Chondrocyte (in vitro differentiated cells): ENCODE results near the gene GDF11. TPM values are rescaled to one million over a fixed set of nuclear protein-coding genes. Genes with fewer than 3 reads are reported as not detected.
A peak's percentile ranks its signal among the peaks of the same experiment; 100 is the strongest.

Experiments used
- DNase-seq: peaks from one replicate; pipeline ENCODE4 v3.0.0; 2021; ENCODE audit warnings: mixed read lengths, low spot score
- H3K27ac Mint-ChIP-seq: one replicate; pipeline ENCODE4 v1.8.0; 2021; ENCODE audit warnings: mild to moderate bottlenecking, moderate library complexity, mixed read lengths; ENCODE audit not compliant: unreplicated experiment
- H3K27me3 Mint-ChIP-seq: 2 replicates; pipeline ENCODE4 v1.8.0; 2021; ENCODE audit warnings: low read depth, mixed read lengths
- H3K36me3 Mint-ChIP-seq: 2 replicates; pipeline ENCODE4 v1.8.0; 2021; ENCODE audit warnings: low read depth, mixed read lengths
- H3K4me1 Mint-ChIP-seq: 2 replicates; pipeline ENCODE4 v1.8.0; 2021; ENCODE audit warnings: low read depth, mild to moderate bottlenecking, mixed read lengths
- H3K4me3 Mint-ChIP-seq: one replicate; pipeline ENCODE4 v1.8.0; 2021; ENCODE audit warnings: mild to moderate bottlenecking, moderate library complexity, mixed read lengths; ENCODE audit not compliant: unreplicated experiment
- H3K9me3 Mint-ChIP-seq: 2 replicates; pipeline ENCODE4 v1.8.0; 2021; ENCODE audit warnings: low read depth, mixed read lengths
- total RNA-seq: library from RNA; stranded (reverse); gene quantifications from 3 replicates; pipeline ENCODE4 v1.2.1, GENCODE V29; 2021
- TF ChIP-seq, protein P1 (sequence below): fragments of 200-600 bp; sonication (generic); IDR thresholded peaks from 2 replicates; pipeline ENCODE4 v1.5.0; 2021; ENCODE audit warnings: antibody characterized with exemption, mild to moderate bottlenecking, moderate library complexity

Gene GDF11
- total RNA-seq, 1 donor from 2014 or later: 18.3 TPM

DNA sequence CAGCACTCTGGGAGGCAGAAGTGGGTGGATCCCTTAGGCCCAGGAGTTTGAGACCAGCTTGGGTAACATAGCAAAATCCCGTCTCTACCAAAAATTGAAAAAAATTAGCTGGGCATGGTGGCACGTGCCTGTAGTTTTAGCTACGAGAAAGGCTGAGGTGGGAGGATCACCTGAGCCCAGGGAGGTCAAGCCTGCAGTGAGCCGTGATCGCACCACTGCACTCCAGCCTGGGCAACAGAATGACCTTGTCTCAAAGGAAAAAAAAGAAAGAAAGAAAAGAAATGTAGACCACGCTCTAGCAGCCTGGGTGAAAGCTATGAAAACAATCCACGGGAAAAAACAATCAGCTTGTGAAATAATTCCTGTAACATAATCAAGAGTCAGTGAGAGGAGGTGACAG lies 45.6 kb downstream of the GDF11 start:
- Mint-ChIP-seq H3K27me3 (no peaks in the 10 kb centered on the region), H3K27ac (peak overlapping the region; percentile 19), H3K9me3 (no peaks in the 10 kb centered on the region), H3K4me1 (no peaks in the 10 kb centered on the region), H3K4me3 (no peak overlapping the region), H3K36me3 (peaks cover 34% of the 10 kb centered on the region)
- TF ChIP-seq, protein P1, sequence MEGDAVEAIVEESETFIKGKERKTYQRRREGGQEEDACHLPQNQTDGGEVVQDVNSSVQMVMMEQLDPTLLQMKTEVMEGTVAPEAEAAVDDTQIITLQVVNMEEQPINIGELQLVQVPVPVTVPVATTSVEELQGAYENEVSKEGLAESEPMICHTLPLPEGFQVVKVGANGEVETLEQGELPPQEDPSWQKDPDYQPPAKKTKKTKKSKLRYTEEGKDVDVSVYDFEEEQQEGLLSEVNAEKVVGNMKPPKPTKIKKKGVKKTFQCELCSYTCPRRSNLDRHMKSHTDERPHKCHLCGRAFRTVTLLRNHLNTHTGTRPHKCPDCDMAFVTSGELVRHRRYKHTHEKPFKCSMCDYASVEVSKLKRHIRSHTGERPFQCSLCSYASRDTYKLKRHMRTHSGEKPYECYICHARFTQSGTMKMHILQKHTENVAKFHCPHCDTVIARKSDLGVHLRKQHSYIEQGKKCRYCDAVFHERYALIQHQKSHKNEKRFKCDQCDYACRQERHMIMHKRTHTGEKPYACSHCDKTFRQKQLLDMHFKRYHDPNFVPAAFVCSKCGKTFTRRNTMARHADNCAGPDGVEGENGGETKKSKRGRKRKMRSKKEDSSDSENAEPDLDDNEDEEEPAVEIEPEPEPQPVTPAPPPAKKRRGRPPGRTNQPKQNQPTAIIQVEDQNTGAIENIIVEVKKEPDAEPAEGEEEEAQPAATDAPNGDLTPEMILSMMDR: no peak
- DNase-seq: no peak

DNA sequence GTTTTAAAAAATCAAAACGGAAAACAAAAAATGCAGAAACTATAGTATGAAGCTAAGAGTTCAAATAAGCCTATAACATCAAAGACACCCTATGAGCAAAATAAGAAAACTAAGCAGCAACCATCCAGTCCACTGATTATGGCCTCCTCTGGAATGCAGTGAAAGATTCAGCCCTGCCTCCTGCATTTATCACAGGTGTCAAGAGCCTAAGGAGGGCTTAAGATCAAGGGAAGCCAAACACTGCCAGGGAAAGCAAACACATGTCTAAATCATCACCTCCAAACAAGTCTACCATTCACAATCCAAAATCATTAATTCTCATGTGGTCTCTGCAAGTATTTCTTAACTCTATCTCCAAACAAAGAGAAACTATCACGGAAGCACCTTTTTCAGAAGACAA lies 46.2 kb downstream of the GDF11 start:
- H3K4me3 Mint-ChIP-seq: no peak overlapping the region
- H3K27me3 Mint-ChIP-seq: no peaks in the 10 kb centered on the region
- no peaks in the 10 kb centered on the region for H3K4me1 Mint-ChIP-seq
- peaks cover 36% of the 10 kb centered on the region for H3K36me3 Mint-ChIP-seq
- no peak for DNase-seq
- TF ChIP-seq, protein P1: no peak
- no peaks in the 10 kb centered on the region for H3K9me3 Mint-ChIP-seq
- peak overlapping the region; percentile 55 for H3K27ac Mint-ChIP-seq

DNA sequence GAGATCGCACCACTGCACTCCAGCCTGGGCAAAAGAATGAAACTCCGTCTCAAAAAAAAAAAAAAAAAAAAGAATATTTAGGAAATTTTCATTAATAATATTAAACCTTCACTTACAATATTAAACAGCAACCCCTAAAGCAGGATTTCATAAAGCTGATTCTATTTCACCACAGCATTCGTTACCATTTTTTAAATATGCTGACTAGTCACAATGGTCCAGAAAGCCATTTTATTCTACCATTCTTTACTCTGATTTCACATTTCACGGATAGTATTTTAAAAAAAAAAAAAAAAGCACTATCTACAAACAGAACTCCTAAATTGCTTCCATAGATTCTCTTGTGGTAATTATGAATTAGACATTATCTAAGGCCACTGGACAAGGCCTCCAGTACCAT lies 47.0 kb downstream of the GDF11 start:
- no peaks in the 10 kb centered on the region for H3K9me3 Mint-ChIP-seq
- no peak overlapping the region for H3K4me3 Mint-ChIP-seq
- TF ChIP-seq, protein P1: no peak
- H3K4me1 Mint-ChIP-seq: no peaks in the 10 kb centered on the region
- H3K36me3 Mint-ChIP-seq: peaks cover 37% of the 10 kb centered on the region
- H3K27ac Mint-ChIP-seq: no peak overlapping the region
- no peak for DNase-seq
- no peaks in the 10 kb centered on the region for H3K27me3 Mint-ChIP-seq

DNA sequence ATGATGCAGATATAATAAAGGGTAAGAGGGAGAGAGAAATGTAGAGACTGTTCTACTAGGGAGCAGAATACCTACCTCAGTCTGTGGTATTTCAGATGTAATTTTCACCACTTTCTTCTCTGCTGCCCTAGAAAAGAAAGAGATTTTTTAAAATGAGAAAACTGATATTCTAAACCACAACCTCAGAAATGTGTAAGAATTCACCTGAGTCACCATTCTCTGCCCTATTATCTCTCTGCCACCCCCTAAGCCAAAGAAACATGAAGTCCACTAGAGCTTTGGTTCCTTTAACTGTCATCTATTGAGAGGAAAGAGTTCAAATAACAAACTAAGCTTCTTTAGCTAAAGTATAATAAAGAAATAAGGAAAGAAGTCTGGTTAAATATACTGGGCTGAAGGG lies 53.0 kb downstream of the GDF11 start:
- H3K36me3 Mint-ChIP-seq: peaks cover 32% of the 10 kb centered on the region
- H3K4me3 Mint-ChIP-seq: no peak overlapping the region
- H3K4me1 Mint-ChIP-seq: no peaks in the 10 kb centered on the region
- DNase-seq: no peak
- no peaks in the 10 kb centered on the region for H3K9me3 Mint-ChIP-seq
- TF ChIP-seq, protein P1: no peak
- H3K27ac Mint-ChIP-seq: no peak overlapping the region
- H3K27me3 Mint-ChIP-seq: no peaks in the 10 kb centered on the region

DNA sequence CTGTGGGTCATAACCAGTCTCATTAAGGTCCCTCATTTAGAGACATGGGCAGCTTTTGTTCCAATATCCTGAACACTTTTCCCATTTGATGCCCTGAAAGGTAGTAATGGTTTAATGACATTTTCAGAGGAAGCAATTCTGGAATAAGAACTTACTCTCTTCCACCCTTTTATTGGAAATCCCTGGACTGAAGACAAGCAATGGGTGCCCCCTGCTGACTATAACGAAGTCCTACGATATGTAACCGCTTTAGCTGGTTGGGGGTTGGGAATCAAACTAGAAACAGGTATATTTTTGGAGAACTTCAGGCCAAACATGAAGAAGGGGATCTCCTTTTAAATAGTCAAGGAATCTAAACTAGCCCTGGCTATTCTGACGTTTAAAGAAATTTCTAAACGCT lies 54.1 kb downstream of the GDF11 start:
- Mint-ChIP-seq H3K27ac (no peak overlapping the region), H3K36me3 (peaks cover 30% of the 10 kb centered on the region), H3K27me3 (no peaks in the 10 kb centered on the region), H3K4me3 (no peak overlapping the region), H3K9me3 (no peaks in the 10 kb centered on the region), H3K4me1 (no peaks in the 10 kb centered on the region)
- TF ChIP-seq, protein P1: peak; percentile 78
- DNase-seq: no peak
